ENCODE results near the gene ANKRD55. TPM values are rescaled to one million over a fixed set of nuclear protein-coding genes. Genes with fewer than 3 reads are reported as not detected.

ANKRD55 gene
- total and polyA plus RNA-seq, 4 donors = 0.37 to 1.9 (median 1.4) TPM

DNA sequence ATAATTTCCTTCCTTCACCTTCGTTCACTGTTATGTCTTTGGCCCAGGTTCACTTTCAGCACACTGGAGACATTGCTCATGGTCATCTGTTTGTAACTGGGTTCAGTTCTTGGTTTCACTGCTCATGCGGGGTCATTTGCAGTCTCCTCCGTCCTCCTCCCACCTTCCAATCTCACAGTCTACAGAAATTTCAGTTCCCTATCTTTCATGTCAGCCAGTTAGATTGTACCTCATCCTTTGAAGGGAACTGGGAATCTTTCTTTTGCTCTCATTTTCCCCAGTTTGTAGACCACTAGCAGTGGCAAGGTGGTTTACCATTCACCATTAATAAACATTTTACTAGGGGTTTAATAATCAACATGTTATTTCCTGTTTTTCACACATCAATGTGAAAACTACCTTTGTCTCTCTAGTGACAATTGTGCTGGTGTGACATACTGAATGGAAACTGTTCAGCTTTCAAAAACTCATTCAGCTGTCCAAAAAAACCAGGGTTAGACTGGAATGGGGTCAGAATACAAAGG, 137.5 kb downstream of the ANKRD55 start:
- H3K9ac ChIP-seq (ENCODE audit: low read depth in 1 of 2, low read length in 2 of 2) = no peak overlapping the region
- H3K36me3 ChIP-seq (ENCODE audit: control insufficient read depth in 4 of 4, insufficient read depth in 3 of 4, low read depth in 1 of 4, low read length in 3 of 4) = no peaks in the 10 kb centered on the region
- H3K27me3 ChIP-seq (ENCODE audit: control insufficient read depth in 4 of 4, insufficient read depth in 4 of 4, low read length in 3 of 4) = no peaks in the 10 kb centered on the region
- DNase-seq (ENCODE audit: low spot score) = no peak
- no peaks in the 10 kb centered on the region for H3K9me3 ChIP-seq (ENCODE audit: control insufficient read depth in 4 of 4, low read length in 3 of 4)
- WGBS = 91% methylated on average over 3 of the region's 3 CpGs
- TF ChIP-seq SP1 (IDR thresholded peaks at IDR 0.05) = no peak
- TF ChIP-seq TAF1 (conservative IDR thresholded peaks at IDR 0.05) = no peak
- no peak for TF ChIP-seq YY1 (IDR thresholded peaks at IDR 0.05)
- TF ChIP-seq, protein P1, sequence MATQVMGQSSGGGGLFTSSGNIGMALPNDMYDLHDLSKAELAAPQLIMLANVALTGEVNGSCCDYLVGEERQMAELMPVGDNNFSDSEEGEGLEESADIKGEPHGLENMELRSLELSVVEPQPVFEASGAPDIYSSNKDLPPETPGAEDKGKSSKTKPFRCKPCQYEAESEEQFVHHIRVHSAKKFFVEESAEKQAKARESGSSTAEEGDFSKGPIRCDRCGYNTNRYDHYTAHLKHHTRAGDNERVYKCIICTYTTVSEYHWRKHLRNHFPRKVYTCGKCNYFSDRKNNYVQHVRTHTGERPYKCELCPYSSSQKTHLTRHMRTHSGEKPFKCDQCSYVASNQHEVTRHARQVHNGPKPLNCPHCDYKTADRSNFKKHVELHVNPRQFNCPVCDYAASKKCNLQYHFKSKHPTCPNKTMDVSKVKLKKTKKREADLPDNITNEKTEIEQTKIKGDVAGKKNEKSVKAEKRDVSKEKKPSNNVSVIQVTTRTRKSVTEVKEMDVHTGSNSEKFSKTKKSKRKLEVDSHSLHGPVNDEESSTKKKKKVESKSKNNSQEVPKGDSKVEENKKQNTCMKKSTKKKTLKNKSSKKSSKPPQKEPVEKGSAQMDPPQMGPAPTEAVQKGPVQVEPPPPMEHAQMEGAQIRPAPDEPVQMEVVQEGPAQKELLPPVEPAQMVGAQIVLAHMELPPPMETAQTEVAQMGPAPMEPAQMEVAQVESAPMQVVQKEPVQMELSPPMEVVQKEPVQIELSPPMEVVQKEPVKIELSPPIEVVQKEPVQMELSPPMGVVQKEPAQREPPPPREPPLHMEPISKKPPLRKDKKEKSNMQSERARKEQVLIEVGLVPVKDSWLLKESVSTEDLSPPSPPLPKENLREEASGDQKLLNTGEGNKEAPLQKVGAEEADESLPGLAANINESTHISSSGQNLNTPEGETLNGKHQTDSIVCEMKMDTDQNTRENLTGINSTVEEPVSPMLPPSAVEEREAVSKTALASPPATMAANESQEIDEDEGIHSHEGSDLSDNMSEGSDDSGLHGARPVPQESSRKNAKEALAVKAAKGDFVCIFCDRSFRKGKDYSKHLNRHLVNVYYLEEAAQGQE (IDR thresholded peaks at IDR 0.05) = no peak
- no peak overlapping the region for H3K4me3 ChIP-seq (ENCODE audit: low read depth in 1 of 3, low read length in 3 of 3)
- H3K27ac ChIP-seq (ENCODE audit: low read depth in 1 of 2, low read length in 2 of 2) = no peak overlapping the region
- peaks cover 0 to 9% (median 6%) of the 10 kb centered on the region in 4 donors for H3K4me1 ChIP-seq (ENCODE audit: control insufficient read depth in 4 of 4, insufficient read depth in 4 of 4, low read length in 3 of 4)

DNA sequence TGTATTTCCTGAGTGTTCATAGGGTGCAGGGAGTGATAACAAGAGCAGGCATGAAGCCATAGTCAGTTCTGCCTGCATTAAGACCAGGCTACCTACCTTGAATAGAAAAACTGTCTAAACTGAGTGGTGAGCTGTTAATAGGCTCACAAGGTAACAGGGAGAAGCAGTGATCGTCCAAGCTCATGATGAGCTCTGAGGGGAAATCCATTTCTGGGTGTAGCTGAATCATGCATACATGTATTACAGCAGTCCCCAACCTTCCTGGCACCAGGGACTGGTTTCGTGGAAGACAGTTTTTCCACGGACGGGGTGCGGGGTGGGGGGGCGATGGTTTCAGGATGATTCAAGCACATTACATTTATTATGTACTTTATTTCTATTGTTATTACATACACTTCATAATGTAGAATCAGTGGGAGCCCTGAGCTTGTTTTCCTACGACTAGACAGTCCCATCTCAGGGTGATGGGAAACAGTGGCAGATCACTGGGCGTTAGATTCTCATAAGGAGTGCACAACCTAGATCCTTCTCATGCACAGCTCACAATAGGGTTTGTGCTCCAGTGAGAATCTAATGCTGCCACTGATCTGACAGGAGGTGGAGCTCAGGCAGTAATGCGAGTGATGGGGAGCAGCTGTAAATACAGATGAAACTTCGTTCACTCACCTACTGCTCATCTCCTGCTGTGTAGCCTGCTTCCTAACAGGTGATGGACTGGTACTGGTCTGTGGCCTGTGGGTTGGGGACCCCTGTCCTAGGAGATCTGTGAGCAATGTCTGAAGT, 138.4 kb downstream of the ANKRD55 start:
- H3K27me3 ChIP-seq (ENCODE audit: control insufficient read depth in 4 of 4, insufficient read depth in 4 of 4, low read length in 3 of 4) = no peaks in the 10 kb centered on the region
- H3K9ac ChIP-seq (ENCODE audit: low read depth in 1 of 2, low read length in 2 of 2) = no peak overlapping the region
- no peak overlapping the region for H3K27ac ChIP-seq (ENCODE audit: low read depth in 1 of 2, low read length in 2 of 2)
- DNase-seq (ENCODE audit: low spot score) = no peak
- peaks cover 0 to 9% (median 6%) of the 10 kb centered on the region in 4 donors for H3K4me1 ChIP-seq (ENCODE audit: control insufficient read depth in 4 of 4, insufficient read depth in 4 of 4, low read length in 3 of 4)
- 92% methylated on average over 10 of the region's 10 CpGs for WGBS
- no peaks in the 10 kb centered on the region for H3K36me3 ChIP-seq (ENCODE audit: control insufficient read depth in 4 of 4, insufficient read depth in 3 of 4, low read depth in 1 of 4, low read length in 3 of 4)
- TF ChIP-seq RAD21 (IDR thresholded peaks at IDR 0.05) (no peak), HNF4G (IDR thresholded peaks at IDR 0.05) (no peak), GABPA (IDR thresholded peaks at IDR 0.05 in 1 of 2, conservative IDR thresholded peaks at IDR 0.05 in 1 of 2) (no peak), NR2F2 (IDR thresholded peaks at IDR 0.05) (no peak), EGR1 (IDR thresholded peaks at IDR 0.05; ENCODE audit: low read depth in 2 of 2) (no peak), SP1 (IDR thresholded peaks at IDR 0.05) (no peak), FOXA2 (IDR thresholded peaks at IDR 0.05) (no peak), YY1 (IDR thresholded peaks at IDR 0.05) (no peak), FOXA1 (IDR thresholded peaks at IDR 0.05) (no peak), RXRA (IDR thresholded peaks at IDR 0.05) (no peak), TAF1 (conservative IDR thresholded peaks at IDR 0.05) (no peak), JUND (IDR thresholded peaks at IDR 0.05) (no peak), HNF4A (conservative IDR thresholded peaks at IDR 0.05) (no peak)
- TF ChIP-seq, protein P2, sequence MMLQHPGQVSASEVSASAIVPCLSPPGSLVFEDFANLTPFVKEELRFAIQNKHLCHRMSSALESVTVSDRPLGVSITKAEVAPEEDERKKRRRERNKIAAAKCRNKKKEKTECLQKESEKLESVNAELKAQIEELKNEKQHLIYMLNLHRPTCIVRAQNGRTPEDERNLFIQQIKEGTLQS (IDR thresholded peaks at IDR 0.05) = no peak
- TF ChIP-seq, protein P3, sequence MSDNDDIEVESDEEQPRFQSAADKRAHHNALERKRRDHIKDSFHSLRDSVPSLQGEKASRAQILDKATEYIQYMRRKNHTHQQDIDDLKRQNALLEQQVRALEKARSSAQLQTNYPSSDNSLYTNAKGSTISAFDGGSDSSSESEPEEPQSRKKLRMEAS (IDR thresholded peaks at IDR 0.05) = no peak
- TF ChIP-seq, protein P4, sequence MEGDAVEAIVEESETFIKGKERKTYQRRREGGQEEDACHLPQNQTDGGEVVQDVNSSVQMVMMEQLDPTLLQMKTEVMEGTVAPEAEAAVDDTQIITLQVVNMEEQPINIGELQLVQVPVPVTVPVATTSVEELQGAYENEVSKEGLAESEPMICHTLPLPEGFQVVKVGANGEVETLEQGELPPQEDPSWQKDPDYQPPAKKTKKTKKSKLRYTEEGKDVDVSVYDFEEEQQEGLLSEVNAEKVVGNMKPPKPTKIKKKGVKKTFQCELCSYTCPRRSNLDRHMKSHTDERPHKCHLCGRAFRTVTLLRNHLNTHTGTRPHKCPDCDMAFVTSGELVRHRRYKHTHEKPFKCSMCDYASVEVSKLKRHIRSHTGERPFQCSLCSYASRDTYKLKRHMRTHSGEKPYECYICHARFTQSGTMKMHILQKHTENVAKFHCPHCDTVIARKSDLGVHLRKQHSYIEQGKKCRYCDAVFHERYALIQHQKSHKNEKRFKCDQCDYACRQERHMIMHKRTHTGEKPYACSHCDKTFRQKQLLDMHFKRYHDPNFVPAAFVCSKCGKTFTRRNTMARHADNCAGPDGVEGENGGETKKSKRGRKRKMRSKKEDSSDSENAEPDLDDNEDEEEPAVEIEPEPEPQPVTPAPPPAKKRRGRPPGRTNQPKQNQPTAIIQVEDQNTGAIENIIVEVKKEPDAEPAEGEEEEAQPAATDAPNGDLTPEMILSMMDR (IDR thresholded peaks at IDR 0.05; ENCODE audit: low read depth, low read length, missing input control) = no peak
- TF ChIP-seq, protein P5, sequence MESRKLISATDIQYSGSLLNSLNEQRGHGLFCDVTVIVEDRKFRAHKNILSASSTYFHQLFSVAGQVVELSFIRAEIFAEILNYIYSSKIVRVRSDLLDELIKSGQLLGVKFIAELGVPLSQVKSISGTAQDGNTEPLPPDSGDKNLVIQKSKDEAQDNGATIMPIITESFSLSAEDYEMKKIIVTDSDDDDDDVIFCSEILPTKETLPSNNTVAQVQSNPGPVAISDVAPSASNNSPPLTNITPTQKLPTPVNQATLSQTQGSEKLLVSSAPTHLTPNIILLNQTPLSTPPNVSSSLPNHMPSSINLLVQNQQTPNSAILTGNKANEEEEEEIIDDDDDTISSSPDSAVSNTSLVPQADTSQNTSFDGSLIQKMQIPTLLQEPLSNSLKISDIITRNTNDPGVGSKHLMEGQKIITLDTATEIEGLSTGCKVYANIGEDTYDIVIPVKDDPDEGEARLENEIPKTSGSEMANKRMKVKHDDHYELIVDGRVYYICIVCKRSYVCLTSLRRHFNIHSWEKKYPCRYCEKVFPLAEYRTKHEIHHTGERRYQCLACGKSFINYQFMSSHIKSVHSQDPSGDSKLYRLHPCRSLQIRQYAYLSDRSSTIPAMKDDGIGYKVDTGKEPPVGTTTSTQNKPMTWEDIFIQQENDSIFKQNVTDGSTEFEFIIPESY (IDR thresholded peaks at IDR 0.05) = no peak
- TF ChIP-seq, protein P1 (IDR thresholded peaks at IDR 0.05) = no peak
- H3K4me3 ChIP-seq (ENCODE audit: low read depth in 1 of 3, low read length in 3 of 3) = no peak overlapping the region
- H3K9me3 ChIP-seq (ENCODE audit: control insufficient read depth in 4 of 4, low read length in 3 of 4) = no peaks in the 10 kb centered on the region
